OCI-LY1 (cell line): ENCODE data around the gene ARHGEF35.
"Not testable (repeated sequence)": the region's sequence is repeated elsewhere in the genome, so short reads cannot be mapped to it uniquely, and the experiment has no call there.

ENCODE experiments used
- EZH2 ChIP-seq: fragments of 200-600 bp; sonication (generic), shearing (Covaris generic); IDR thresholded peaks from 2 replicates; pipeline ENCODE4 v1.8.0; 2017; ENCODE audit warnings: borderline replicate concordance, mixed run types, mild to moderate bottlenecking, antibody characterized with exemption, low read length, moderate library complexity, mixed read lengths
- TF ChIP-seq, protein P1 (sequence below): fragments of 200-600 bp; sonication (generic), shearing (Covaris generic); IDR thresholded peaks from 2 replicates; pipeline ENCODE4 v1.5.1; 2017; ENCODE audit warnings: mild to moderate bottlenecking, antibody characterized with exemption, low read length, moderate library complexity, mixed read lengths

GRCh38 chr7:144245372-144245771 lies 49.7 kb upstream of the ARHGEF35 start:
- TF ChIP-seq EZH2: not testable (repeated sequence)
- TF ChIP-seq, protein P1, sequence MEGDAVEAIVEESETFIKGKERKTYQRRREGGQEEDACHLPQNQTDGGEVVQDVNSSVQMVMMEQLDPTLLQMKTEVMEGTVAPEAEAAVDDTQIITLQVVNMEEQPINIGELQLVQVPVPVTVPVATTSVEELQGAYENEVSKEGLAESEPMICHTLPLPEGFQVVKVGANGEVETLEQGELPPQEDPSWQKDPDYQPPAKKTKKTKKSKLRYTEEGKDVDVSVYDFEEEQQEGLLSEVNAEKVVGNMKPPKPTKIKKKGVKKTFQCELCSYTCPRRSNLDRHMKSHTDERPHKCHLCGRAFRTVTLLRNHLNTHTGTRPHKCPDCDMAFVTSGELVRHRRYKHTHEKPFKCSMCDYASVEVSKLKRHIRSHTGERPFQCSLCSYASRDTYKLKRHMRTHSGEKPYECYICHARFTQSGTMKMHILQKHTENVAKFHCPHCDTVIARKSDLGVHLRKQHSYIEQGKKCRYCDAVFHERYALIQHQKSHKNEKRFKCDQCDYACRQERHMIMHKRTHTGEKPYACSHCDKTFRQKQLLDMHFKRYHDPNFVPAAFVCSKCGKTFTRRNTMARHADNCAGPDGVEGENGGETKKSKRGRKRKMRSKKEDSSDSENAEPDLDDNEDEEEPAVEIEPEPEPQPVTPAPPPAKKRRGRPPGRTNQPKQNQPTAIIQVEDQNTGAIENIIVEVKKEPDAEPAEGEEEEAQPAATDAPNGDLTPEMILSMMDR: not testable (repeated sequence)
